HepG2 (cell line): ENCODE measurements around the gene KIRREL3. TPM values are rescaled to one million over a fixed set of nuclear protein-coding genes. Genes with fewer than 3 reads are reported as not detected.

ENCODE experiments used
- MAFG ChIP-seq: sonication (generic); formaldehyde crosslinking; IDR thresholded peaks from 2 replicates; pipeline ENCODE4 v1.5.1; 2020; ENCODE audit warnings: mild to moderate bottlenecking, missing genetic modification reagents
- PRMT3 ChIP-seq: sonication (generic); formaldehyde crosslinking; IDR thresholded peaks from 2 replicates; pipeline ENCODE4 v1.8.1; 2022; ENCODE audit warnings: low read depth, mild to moderate bottlenecking, moderate library complexity, missing genetic modification reagents, borderline replicate concordance
- RARA ChIP-seq: IDR thresholded peaks from 2 replicates; pipeline ENCODE4 v1.6.1; 2016; ENCODE audit warnings: missing genetic modification reagents, missing compliant biosample characterization
- SRSF9 ChIP-seq: fragments of 200-400 bp; formaldehyde crosslinking; IDR thresholded peaks from 2 replicates; pipeline ENCODE4 v1.6.1; 2018; ENCODE audit warnings: borderline replicate concordance, mild to moderate bottlenecking, low read depth, low read length; ENCODE audit not compliant: insufficient read depth, poor library complexity, severe bottlenecking
- ZNF788 ChIP-seq: sonication (generic); formaldehyde crosslinking; IDR thresholded peaks from 2 replicates; pipeline ENCODE4 v1.5.0; 2020; ENCODE audit warnings: mild to moderate bottlenecking, missing genetic modification reagents, borderline replicate concordance
- polyA plus RNA-seq, 8 experiments: library from polyadenylated mRNA; depleted of rRNA in 3 of 8; stranded (reverse) in 7 of 8; unstranded in 1 of 8; fragments of >200 nt; fragmentation: Illumina TruSeq in 4 of 8; extraction: Trizol in 4 of 8; gene quantifications; 2 replicates each; pipeline versions ENCODE4 v1.2.1 to v1.2.3, GENCODE V29; 2011 to 2016; ENCODE audit warnings: low read depth in 4 of 8, missing spikeins in 1 of 8, mixed read lengths in 1 of 8; ENCODE audit not compliant: insufficient read depth in 1 of 8
- total RNA-seq, 5 experiments: library from RNA; depleted of rRNA; stranded (reverse); fragments of >200 nt; fragmentation: Illumina TruSeq; extraction: Trizol; gene quantifications; 2 replicates each; pipeline ENCODE4 v1.2.3, GENCODE V29; 2016; ENCODE audit warnings: low read depth in 1 of 5
- TF ChIP-seq, protein P1 (sequence below): fragments of 450-650 bp; IDR thresholded peaks from 2 replicates; pipeline ENCODE4 v1.6.1; 2016
- TF ChIP-seq, protein P2 (sequence below): sonication (generic); formaldehyde crosslinking; IDR thresholded peaks from 2 replicates; pipeline ENCODE4 v1.5.1; 2020; ENCODE audit warnings: mild to moderate bottlenecking, missing genetic modification reagents, moderate library complexity

KIRREL3 gene
- total and polyA plus RNA-seq, 2 of the 13 experiments (the other 11 are each of a cell fraction or from before 2014, with no cell fraction given), result not detected

DNA sequence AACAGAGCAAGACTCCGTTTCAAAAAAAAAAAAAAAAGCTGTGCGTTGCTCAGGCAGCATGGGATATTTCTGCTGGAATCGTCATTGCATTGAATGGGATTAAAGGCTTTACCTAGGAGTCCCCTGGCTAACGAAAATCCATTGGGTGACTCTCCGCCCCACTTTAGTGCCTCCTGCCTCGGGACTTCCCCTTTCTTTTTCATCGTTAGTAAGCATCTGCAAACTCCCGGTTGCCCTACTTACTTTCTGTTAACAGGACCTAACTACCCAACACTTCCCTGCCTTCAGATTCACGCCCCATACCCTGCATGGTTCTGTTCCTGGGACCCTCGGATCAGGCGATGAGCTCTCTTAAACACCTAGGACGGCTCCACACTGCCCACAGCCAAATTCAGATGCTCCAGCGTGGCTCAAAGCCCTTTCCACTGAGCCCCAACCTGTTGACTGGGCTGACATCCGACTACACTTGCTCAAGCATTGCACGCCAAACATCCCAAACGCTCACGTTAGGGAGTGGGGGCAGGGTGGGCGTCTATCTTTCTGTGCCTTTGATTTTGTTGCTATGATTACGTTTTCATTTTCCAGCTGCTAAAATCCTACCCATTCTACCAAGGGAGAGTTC lies 501.3 kb downstream of the KIRREL3 start (continued):
- TF ChIP-seq, protein P1, sequence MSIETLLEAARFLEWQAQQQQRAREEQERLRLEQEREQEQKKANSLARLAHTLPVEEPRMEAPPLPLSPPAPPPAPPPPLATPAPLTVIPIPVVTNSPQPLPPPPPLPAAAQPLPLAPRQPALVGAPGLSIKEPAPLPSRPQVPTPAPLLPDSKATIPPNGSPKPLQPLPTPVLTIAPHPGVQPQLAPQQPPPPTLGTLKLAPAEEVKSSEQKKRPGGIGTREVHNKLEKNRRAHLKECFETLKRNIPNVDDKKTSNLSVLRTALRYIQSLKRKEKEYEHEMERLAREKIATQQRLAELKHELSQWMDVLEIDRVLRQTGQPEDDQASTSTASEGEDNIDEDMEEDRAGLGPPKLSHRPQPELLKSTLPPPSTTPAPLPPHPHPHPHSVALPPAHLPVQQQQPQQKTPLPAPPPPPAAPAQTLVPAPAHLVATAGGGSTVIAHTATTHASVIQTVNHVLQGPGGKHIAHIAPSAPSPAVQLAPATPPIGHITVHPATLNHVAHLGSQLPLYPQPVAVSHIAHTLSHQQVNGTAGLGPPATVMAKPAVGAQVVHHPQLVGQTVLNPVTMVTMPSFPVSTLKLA, result no peak
- TF ChIP-seq, protein P2, sequence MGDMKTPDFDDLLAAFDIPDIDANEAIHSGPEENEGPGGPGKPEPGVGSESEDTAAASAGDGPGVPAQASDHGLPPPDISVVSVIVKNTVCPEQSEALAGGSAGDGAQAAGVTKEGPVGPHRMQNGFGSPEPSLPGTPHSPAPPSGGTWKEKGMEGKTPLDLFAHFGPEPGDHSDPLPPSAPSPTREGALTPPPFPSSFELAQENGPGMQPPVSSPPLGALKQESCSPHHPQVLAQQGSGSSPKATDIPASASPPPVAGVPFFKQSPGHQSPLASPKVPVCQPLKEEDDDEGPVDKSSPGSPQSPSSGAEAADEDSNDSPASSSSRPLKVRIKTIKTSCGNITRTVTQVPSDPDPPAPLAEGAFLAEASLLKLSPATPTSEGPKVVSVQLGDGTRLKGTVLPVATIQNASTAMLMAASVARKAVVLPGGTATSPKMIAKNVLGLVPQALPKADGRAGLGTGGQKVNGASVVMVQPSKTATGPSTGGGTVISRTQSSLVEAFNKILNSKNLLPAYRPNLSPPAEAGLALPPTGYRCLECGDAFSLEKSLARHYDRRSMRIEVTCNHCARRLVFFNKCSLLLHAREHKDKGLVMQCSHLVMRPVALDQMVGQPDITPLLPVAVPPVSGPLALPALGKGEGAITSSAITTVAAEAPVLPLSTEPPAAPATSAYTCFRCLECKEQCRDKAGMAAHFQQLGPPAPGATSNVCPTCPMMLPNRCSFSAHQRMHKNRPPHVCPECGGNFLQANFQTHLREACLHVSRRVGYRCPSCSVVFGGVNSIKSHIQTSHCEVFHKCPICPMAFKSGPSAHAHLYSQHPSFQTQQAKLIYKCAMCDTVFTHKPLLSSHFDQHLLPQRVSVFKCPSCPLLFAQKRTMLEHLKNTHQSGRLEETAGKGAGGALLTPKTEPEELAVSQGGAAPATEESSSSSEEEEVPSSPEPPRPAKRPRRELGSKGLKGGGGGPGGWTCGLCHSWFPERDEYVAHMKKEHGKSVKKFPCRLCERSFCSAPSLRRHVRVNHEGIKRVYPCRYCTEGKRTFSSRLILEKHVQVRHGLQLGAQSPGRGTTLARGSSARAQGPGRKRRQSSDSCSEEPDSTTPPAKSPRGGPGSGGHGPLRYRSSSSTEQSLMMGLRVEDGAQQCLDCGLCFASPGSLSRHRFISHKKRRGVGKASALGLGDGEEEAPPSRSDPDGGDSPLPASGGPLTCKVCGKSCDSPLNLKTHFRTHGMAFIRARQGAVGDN (CRISPR knock-in tag), result no peak
- TF ChIP-seq PRMT3 (CRISPR knock-in tag) (no peak), RARA (CRISPR knock-in tag) (no peak), ZNF788 (CRISPR knock-in tag) (no peak), SRSF9 (no peak), MAFG (CRISPR knock-in tag) (no peak)
